Activated CD4-positive, alpha-beta T cell treated with anti-CD3 and anti-CD28 coated beads, Interleukin-2, amount 50 U/mL, for 24 hours (primary cell): ENCODE data around the gene CNTNAP2.

Experiments
- DNase-seq, 2 donors: peaks; one replicate each; pipeline ENCODE4 v3.0.0-alpha.2; 2020; ENCODE audit warnings: low read depth in 1 of 2, low spot score in 1 of 2

Gene CNTNAP2

GRCh38 chr7:146966274-146966673 is 849.7 kb downstream of the CNTNAP2 start:
- DNase-seq: no peak

- no peak for DNase-seq
Measured at GRCh38 chr7:146982482-146982881, 865.9 kb downstream of the CNTNAP2 start.

- no peak for DNase-seq
Measured at GRCh38 chr7:146991596-146991995, 875.0 kb downstream of the CNTNAP2 start.

GRCh38 chr7:146993764-146994163 is 877.2 kb downstream of the CNTNAP2 start:
- DNase-seq: no peak

- DNase-seq: no peak
Measured at GRCh38 chr7:147008530-147008929, 891.9 kb downstream of the CNTNAP2 start.

GRCh38 chr7:147012666-147013065 is 896.1 kb downstream of the CNTNAP2 start:
- DNase-seq: no peak

- no peak for DNase-seq
Measured at GRCh38 chr7:147013825-147014224, 897.2 kb downstream of the CNTNAP2 start.

- DNase-seq: no peak
Measured at GRCh38 chr7:147014286-147014955, 897.8 kb downstream of the CNTNAP2 start.

- DNase-seq: no peak
Measured at GRCh38 chr7:147015999-147016398, 899.4 kb downstream of the CNTNAP2 start.

GRCh38 chr7:147022056-147022455 is 905.5 kb downstream of the CNTNAP2 start:
- DNase-seq: no peak

- no peak for DNase-seq
Measured at GRCh38 chr7:147023440-147023839, 906.8 kb downstream of the CNTNAP2 start.

- no peak for DNase-seq
Measured at GRCh38 chr7:147029953-147030352, 913.4 kb downstream of the CNTNAP2 start.

GRCh38 chr7:147033641-147034040 is 917.0 kb downstream of the CNTNAP2 start:
- DNase-seq: no peak

GRCh38 chr7:147041438-147041837 is 924.8 kb downstream of the CNTNAP2 start:
- no peak for DNase-seq

GRCh38 chr7:147044941-147045340 is 928.3 kb downstream of the CNTNAP2 start:
- no peak for DNase-seq

GRCh38 chr7:147047696-147048095 is 931.1 kb downstream of the CNTNAP2 start:
- no peak for DNase-seq

- no peak for DNase-seq
Measured at GRCh38 chr7:147048864-147049263, 932.3 kb downstream of the CNTNAP2 start.

GRCh38 chr7:147052818-147053217 is 936.2 kb downstream of the CNTNAP2 start:
- DNase-seq: no peak

GRCh38 chr7:147053746-147054145 is 937.1 kb downstream of the CNTNAP2 start:
- DNase-seq: no peak

GRCh38 chr7:147060070-147060469 is 943.5 kb downstream of the CNTNAP2 start:
- no peak for DNase-seq

GRCh38 chr7:147062897-147063296 is 946.3 kb downstream of the CNTNAP2 start:
- DNase-seq: no peak

GRCh38 chr7:147068842-147069241 is 952.2 kb downstream of the CNTNAP2 start:
- DNase-seq: no peak

- DNase-seq: no peak
Measured at GRCh38 chr7:147069771-147070170, 953.2 kb downstream of the CNTNAP2 start.
